Esophagus squamous epithelium (tissue), 4 donors: ENCODE results near the gene ST6GALNAC3.

Experiments used
- POLR2A ChIP-seq, 4 donors: fragments of 450-650 bp; IDR thresholded peaks; one replicate each; pipeline ENCODE4 v1.6.1; 2017; ENCODE audit warnings: antibody characterized with exemption in 4 of 4, mild to moderate bottlenecking in 4 of 4, moderate library complexity in 3 of 4
- TF ChIP-seq, protein P1 (sequence below), 6 experiments: fragments of 450-650 bp in 4 of 6; fragments of 200-600 bp in 2 of 6; sonication (generic) in 2 of 6; IDR thresholded peaks; one replicate each; pipeline ENCODE4 v1.5.1; 2016 to 2019; ENCODE audit warnings: antibody characterized with exemption in 6 of 6, mild to moderate bottlenecking in 4 of 6, moderate library complexity in 4 of 6

DNA sequence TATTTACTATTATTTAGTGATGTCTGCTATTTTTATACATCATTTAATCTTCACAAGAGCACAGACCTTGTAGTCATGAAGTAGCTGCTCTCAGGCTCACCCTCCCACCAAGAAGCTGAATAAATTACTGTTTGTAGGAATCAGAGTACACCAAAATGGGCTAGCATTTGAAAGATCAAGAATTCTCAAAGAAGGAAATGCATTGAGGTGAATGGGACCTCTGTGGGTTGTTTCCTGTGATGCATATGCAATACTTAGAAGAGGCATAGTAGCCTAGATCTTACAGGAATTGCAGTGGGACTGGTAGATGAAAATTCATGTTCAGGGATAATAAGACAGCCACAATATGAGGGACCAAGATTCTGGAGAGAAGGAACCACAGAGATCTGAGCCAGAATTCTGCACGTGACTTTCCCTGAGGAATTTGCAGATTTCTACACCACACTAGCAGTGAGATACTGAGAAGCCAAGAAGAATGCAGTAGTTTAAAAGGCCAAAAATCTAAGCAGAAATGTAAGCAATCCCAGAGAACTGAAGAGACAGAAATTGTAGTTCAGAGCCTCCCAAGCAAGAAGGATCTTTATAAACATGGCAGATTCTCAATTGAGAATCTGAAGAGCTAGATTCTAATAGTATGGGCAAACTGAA is 307.0 kb downstream of the ST6GALNAC3 start:
- TF ChIP-seq POLR2A (IDR thresholded peaks at IDR 0.05), result no peak
- TF ChIP-seq, protein P1, sequence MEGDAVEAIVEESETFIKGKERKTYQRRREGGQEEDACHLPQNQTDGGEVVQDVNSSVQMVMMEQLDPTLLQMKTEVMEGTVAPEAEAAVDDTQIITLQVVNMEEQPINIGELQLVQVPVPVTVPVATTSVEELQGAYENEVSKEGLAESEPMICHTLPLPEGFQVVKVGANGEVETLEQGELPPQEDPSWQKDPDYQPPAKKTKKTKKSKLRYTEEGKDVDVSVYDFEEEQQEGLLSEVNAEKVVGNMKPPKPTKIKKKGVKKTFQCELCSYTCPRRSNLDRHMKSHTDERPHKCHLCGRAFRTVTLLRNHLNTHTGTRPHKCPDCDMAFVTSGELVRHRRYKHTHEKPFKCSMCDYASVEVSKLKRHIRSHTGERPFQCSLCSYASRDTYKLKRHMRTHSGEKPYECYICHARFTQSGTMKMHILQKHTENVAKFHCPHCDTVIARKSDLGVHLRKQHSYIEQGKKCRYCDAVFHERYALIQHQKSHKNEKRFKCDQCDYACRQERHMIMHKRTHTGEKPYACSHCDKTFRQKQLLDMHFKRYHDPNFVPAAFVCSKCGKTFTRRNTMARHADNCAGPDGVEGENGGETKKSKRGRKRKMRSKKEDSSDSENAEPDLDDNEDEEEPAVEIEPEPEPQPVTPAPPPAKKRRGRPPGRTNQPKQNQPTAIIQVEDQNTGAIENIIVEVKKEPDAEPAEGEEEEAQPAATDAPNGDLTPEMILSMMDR (IDR thresholded peaks at IDR 0.05), result no peak
